KMS-11 (cell line): ENCODE measurements around the gene BRD8.
A peak's percentile ranks its signal among the peaks of the same experiment; 100 is the strongest.

Experiments used
- H2AFZ ChIP-seq: fragments of 200-600 bp; sonication (generic); 2 replicates; pipeline ENCODE4 v1.6.1; 2016; ENCODE audit warnings: antibody characterized with exemption, mixed run types, low read depth
- H3K27ac ChIP-seq: fragments of 200-600 bp; sonication (generic); 2 replicates; pipeline ENCODE4 v1.6.1; 2016; ENCODE audit warnings: mild to moderate bottlenecking, mixed run types
- H3K27me3 ChIP-seq: fragments of 200-600 bp; sonication (generic); 2 replicates; pipeline ENCODE4 v1.6.1; 2017; ENCODE audit warnings: mild to moderate bottlenecking, low read depth, mixed run types, moderate library complexity; ENCODE audit not compliant: insufficient read depth
- H3K36me3 ChIP-seq: fragments of 200-600 bp; sonication (generic); 2 replicates; pipeline ENCODE4 v1.6.1; 2017; ENCODE audit warnings: mild to moderate bottlenecking, mixed run types; ENCODE audit not compliant: insufficient read depth
- H3K4me1 ChIP-seq: fragments of 200-600 bp; sonication (generic); 2 replicates; pipeline ENCODE4 v1.6.1; 2016; ENCODE audit warnings: mild to moderate bottlenecking, low read depth, mixed run types; ENCODE audit not compliant: poor library complexity, severe bottlenecking
- H3K4me2 ChIP-seq: fragments of 200-600 bp; sonication (generic); 2 replicates; pipeline ENCODE4 v1.7.0; 2016; ENCODE audit warnings: mild to moderate bottlenecking, mixed run types
- H3K4me3 ChIP-seq: fragments of 200-600 bp; sonication (generic); IDR thresholded peaks from 2 replicates; pipeline ENCODE4 v1.6.1; 2017; ENCODE audit warnings: low read depth, low read length, mixed read lengths; ENCODE audit not compliant: insufficient read depth
- H3K79me2 ChIP-seq: fragments of 200-600 bp; sonication (generic); 2 replicates; pipeline ENCODE4 v1.6.1; 2016; ENCODE audit warnings: low read depth, mixed run types; ENCODE audit not compliant: insufficient read depth
- H3K9ac ChIP-seq: fragments of 200-600 bp; sonication (generic); 2 replicates; pipeline ENCODE4 v1.6.1; 2016; ENCODE audit warnings: mild to moderate bottlenecking, mixed run types
- H4K20me1 ChIP-seq: fragments of 200-600 bp; sonication (generic); 2 replicates; pipeline ENCODE4 v1.6.1; 2016; ENCODE audit warnings: mild to moderate bottlenecking, mixed run types; ENCODE audit not compliant: insufficient read depth
- TF ChIP-seq, protein P1 (sequence below): fragments of 200-600 bp; sonication (generic); conservative IDR thresholded peaks from 2 replicates; pipeline ENCODE4 v1.6.1; 2017; ENCODE audit warnings: low read depth, mild to moderate bottlenecking, antibody characterized with exemption, low read length, moderate library complexity, mixed read lengths

The BRD8 gene, protein sequence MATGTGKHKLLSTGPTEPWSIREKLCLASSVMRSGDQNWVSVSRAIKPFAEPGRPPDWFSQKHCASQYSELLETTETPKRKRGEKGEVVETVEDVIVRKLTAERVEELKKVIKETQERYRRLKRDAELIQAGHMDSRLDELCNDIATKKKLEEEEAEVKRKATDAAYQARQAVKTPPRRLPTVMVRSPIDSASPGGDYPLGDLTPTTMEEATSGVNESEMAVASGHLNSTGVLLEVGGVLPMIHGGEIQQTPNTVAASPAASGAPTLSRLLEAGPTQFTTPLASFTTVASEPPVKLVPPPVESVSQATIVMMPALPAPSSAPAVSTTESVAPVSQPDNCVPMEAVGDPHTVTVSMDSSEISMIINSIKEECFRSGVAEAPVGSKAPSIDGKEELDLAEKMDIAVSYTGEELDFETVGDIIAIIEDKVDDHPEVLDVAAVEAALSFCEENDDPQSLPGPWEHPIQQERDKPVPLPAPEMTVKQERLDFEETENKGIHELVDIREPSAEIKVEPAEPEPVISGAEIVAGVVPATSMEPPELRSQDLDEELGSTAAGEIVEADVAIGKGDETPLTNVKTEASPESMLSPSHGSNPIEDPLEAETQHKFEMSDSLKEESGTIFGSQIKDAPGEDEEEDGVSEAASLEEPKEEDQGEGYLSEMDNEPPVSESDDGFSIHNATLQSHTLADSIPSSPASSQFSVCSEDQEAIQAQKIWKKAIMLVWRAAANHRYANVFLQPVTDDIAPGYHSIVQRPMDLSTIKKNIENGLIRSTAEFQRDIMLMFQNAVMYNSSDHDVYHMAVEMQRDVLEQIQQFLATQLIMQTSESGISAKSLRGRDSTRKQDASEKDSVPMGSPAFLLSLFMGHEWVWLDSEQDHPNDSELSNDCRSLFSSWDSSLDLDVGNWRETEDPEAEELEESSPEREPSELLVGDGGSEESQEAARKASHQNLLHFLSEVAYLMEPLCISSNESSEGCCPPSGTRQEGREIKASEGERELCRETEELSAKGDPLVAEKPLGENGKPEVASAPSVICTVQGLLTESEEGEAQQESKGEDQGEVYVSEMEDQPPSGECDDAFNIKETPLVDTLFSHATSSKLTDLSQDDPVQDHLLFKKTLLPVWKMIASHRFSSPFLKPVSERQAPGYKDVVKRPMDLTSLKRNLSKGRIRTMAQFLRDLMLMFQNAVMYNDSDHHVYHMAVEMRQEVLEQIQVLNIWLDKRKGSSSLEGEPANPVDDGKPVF

GRCh38 chr5:138178516-138179276, at the start of gene BRD8, which contains the start of gene KIF20A:
Gene BRD8, minus strand, starts transcription at chr5:138178630. Its CDS starts 16 bp downstream, at chr5:138178614.
Gene KIF20A, plus strand, starts transcription at chr5:138179112. Its CDS starts 569 bp downstream, at chr5:138179681.
- Histone ChIP-seq H3K79me2 (peaks cover 60% of the 10 kb centered on the region), H2AFZ (peak within 1 kb of the TSS; percentile 62), H3K4me1 (peaks cover 23% of the 10 kb centered on the region), H4K20me1 (no peaks in the 10 kb centered on the region), H3K27me3 (no peaks in the 10 kb centered on the region), H3K9ac (peak within 1 kb of the TSS; percentile 70; the same call in 1 of the 2 replicates), H3K4me2 (peak within 1 kb of the TSS; percentile 85), H3K36me3 (no peaks in the 10 kb centered on the region), H3K4me3 (peak within 1 kb of the TSS; percentile 3), H3K27ac (peak within 1 kb of the TSS; percentile 60)
- TF ChIP-seq, protein P1, sequence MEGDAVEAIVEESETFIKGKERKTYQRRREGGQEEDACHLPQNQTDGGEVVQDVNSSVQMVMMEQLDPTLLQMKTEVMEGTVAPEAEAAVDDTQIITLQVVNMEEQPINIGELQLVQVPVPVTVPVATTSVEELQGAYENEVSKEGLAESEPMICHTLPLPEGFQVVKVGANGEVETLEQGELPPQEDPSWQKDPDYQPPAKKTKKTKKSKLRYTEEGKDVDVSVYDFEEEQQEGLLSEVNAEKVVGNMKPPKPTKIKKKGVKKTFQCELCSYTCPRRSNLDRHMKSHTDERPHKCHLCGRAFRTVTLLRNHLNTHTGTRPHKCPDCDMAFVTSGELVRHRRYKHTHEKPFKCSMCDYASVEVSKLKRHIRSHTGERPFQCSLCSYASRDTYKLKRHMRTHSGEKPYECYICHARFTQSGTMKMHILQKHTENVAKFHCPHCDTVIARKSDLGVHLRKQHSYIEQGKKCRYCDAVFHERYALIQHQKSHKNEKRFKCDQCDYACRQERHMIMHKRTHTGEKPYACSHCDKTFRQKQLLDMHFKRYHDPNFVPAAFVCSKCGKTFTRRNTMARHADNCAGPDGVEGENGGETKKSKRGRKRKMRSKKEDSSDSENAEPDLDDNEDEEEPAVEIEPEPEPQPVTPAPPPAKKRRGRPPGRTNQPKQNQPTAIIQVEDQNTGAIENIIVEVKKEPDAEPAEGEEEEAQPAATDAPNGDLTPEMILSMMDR: no peak

- Histone ChIP-seq H3K4me3 (no peak overlapping the region), H3K4me1 (no peaks in the 10 kb centered on the region), H3K9ac (no peak overlapping the region), H4K20me1 (no peaks in the 10 kb centered on the region), H2AFZ (no peak overlapping the region), H3K36me3 (no peaks in the 10 kb centered on the region), H3K27ac (no peak overlapping the region), H3K4me2 (no peak overlapping the region), H3K27me3 (no peaks in the 10 kb centered on the region), H3K79me2 (no peaks in the 10 kb centered on the region)
- TF ChIP-seq, protein P1: no peak
Observed at GRCh38 chr5:138226910-138227309, 48.5 kb upstream of the BRD8 start.

GRCh38 chr5:138224712-138225111, 46.3 kb upstream of the BRD8 start:
- Histone ChIP-seq H3K79me2 (no peaks in the 10 kb centered on the region), H2AFZ (no peak overlapping the region), H3K36me3 (no peaks in the 10 kb centered on the region), H3K27me3 (no peaks in the 10 kb centered on the region), H3K4me1 (no peaks in the 10 kb centered on the region), H3K27ac (no peak overlapping the region), H4K20me1 (no peaks in the 10 kb centered on the region), H3K4me2 (no peak overlapping the region), H3K4me3 (no peak overlapping the region), H3K9ac (no peak overlapping the region)
- TF ChIP-seq, protein P1: no peak
